IMR-90 (cell line): ENCODE measurements around the gene GRIA3. TPM values are rescaled to one million over a fixed set of nuclear protein-coding genes. Genes with fewer than 3 reads are reported as not detected.
"Not testable (repeated sequence)": the region's sequence is repeated elsewhere in the genome, so short reads cannot be mapped to it uniquely, and the experiment has no call there.

Source experiments
- ATAC-seq: fragments of 200-7000 bp; cut with Tn5 transposase; 2 replicates; pipeline ENCODE4 v1.9.1; 2020; ENCODE audit warnings: low read depth, mild to moderate bottlenecking, moderate library complexity
- BruUV-seq: library from RNA; stranded (reverse); fragments of 400-500 nt; replicated peaks from 2 replicates; lab custom pipeline; 2021; lab: Mats Ljungman, UMichigan
- CTCF ChIA-PET: fragments of 300-600 bp; formaldehyde crosslinking; extraction: SDS; loops from one replicate; lab custom pipeline; 2021; ENCODE audit warnings: antibody characterized with exemption; lab: Yijun Ruan, JAX
- POLR2A ChIA-PET: fragments of 300-600 bp; sonication (Branson Sonifier 250); formaldehyde crosslinking; loops from one replicate; lab custom pipeline; 2022; ENCODE audit warnings: antibody characterized with exemption; ENCODE audit not compliant: unreplicated experiment; lab: Charles Lee
- DNase-seq: peaks from one replicate; pipeline ENCODE4 v3.0.0; 2013
- H2AFZ ChIP-seq: replicated peaks from 2 replicates; pipeline ENCODE3; 2013; ENCODE audit warnings: low read length, mild to moderate bottlenecking; ENCODE audit not compliant: poor library complexity
- H2AK5ac ChIP-seq: 2 replicates; pipeline ENCODE4 v1.6.1; 2013; ENCODE audit warnings: low read depth, low read length, inconsistent platforms
- H2AK9ac ChIP-seq: replicated peaks from 2 replicates; pipeline ENCODE3; 2013; ENCODE audit warnings: mild to moderate bottlenecking, low read depth, low read length, moderate library complexity; ENCODE audit not compliant: poor library complexity
- H2BK120ac ChIP-seq: 2 replicates; pipeline ENCODE4 v1.6.1; 2013; ENCODE audit warnings: low read depth, low read length, inconsistent platforms
- H2BK15ac ChIP-seq: 3 replicates; pipeline ENCODE4 v1.6.1; 2013; ENCODE audit warnings: low read depth, low read length, inconsistent platforms
- H2BK20ac ChIP-seq: 2 replicates; pipeline ENCODE4 v1.6.1; 2013; ENCODE audit warnings: low read depth, mild to moderate bottlenecking, inconsistent platforms, low read length, moderate library complexity
- H2BK5ac ChIP-seq: 2 replicates; pipeline ENCODE4 v1.6.1; 2013; ENCODE audit warnings: mild to moderate bottlenecking, low read depth, low read length, inconsistent platforms; ENCODE audit not compliant: poor library complexity, severe bottlenecking
- H3K14ac ChIP-seq: replicated peaks from 2 replicates; pipeline ENCODE4 v1.6.1; 2013; ENCODE audit warnings: low read depth, low read length, inconsistent platforms
- H3K18ac ChIP-seq: 2 replicates; pipeline ENCODE4 v1.6.1; 2013; ENCODE audit warnings: low read depth, low read length, control low read depth
- H3K23ac ChIP-seq: 2 replicates; pipeline ENCODE4 v1.6.1; 2013; ENCODE audit warnings: low read depth, low read length, inconsistent platforms
- H3K27ac ChIP-seq: 2 replicates; pipeline ENCODE4 v1.5.1; 2013; ENCODE audit warnings: mild to moderate bottlenecking, control low read depth, low read length; ENCODE audit not compliant: insufficient read depth
- H3K27me3 ChIP-seq: 2 replicates; pipeline ENCODE4 v1.6.1; 2013; ENCODE audit warnings: low read length; ENCODE audit not compliant: control insufficient read depth, insufficient read depth
- H3K36me3 ChIP-seq: 2 replicates; pipeline ENCODE4 v1.6.1; 2013; ENCODE audit warnings: low read length, mixed read lengths; ENCODE audit not compliant: control insufficient read depth, insufficient read depth
- H3K4ac ChIP-seq: 2 replicates; pipeline ENCODE4 v1.6.1; 2013; ENCODE audit warnings: low read depth, low read length, inconsistent platforms
- H3K4me1 ChIP-seq: 2 replicates; pipeline ENCODE4 v1.6.1; 2013; ENCODE audit warnings: low read length, mixed read lengths; ENCODE audit not compliant: control insufficient read depth, insufficient read depth
- H3K4me2 ChIP-seq: 2 replicates; pipeline ENCODE4 v1.6.1; 2013; ENCODE audit warnings: low read depth, mild to moderate bottlenecking, control low read depth, low read length, moderate library complexity
- H3K4me3 ChIP-seq: 2 replicates; pipeline ENCODE4 v1.5.1; 2013; ENCODE audit warnings: low read depth, mild to moderate bottlenecking, control low read depth, low read length, moderate library complexity; ENCODE audit not compliant: insufficient read depth
- H3K56ac ChIP-seq: 2 replicates; pipeline ENCODE4 v1.6.1; 2013; ENCODE audit warnings: low read length, inconsistent platforms; ENCODE audit not compliant: insufficient read depth; ENCODE audit errors: extremely low read depth
- H3K79me1 ChIP-seq, 2 experiments: 2 replicates each; pipeline ENCODE4 v1.6.1; 2013; ENCODE audit warnings: low read length in 2 of 2, inconsistent platforms in 1 of 2, low read depth in 1 of 2
- H3K9ac ChIP-seq: 2 replicates; pipeline ENCODE4 v1.6.1; 2013; ENCODE audit warnings: low read depth, low read length, control low read depth
- H3K9me1 ChIP-seq: 2 replicates; pipeline ENCODE4 v1.6.1; 2013; ENCODE audit warnings: low read length, inconsistent platforms; ENCODE audit not compliant: insufficient read depth
- H3K9me3 ChIP-seq: 2 replicates; pipeline ENCODE4 v1.6.1; 2013; ENCODE audit warnings: low read length; ENCODE audit not compliant: control insufficient read depth, insufficient read depth
- H4K20me1 ChIP-seq: 2 replicates; pipeline ENCODE4 v1.6.1; 2013; ENCODE audit warnings: low read length, inconsistent platforms; ENCODE audit not compliant: insufficient read depth
- H4K5ac ChIP-seq: 2 replicates; pipeline ENCODE4 v1.6.1; 2013; ENCODE audit warnings: mild to moderate bottlenecking, low read depth, low read length, control low read depth
- H4K8ac ChIP-seq, 2 experiments: 2 replicates each; pipeline ENCODE4 v1.6.1; 2013; ENCODE audit warnings: low read depth in 2 of 2, low read length in 2 of 2, control low read depth in 1 of 2, inconsistent platforms in 1 of 2
- H4K91ac ChIP-seq: 2 replicates; pipeline ENCODE4 v1.6.1; 2013; ENCODE audit warnings: low read depth, low read length, inconsistent platforms; ENCODE audit not compliant: insufficient read depth
- WGBS, 2 experiments: methylation state at CpG; one replicate each; pipeline versions ENCODE4 v1.1.5 to v1.1.7; 2013; ENCODE audit warnings: missing lambda C conversion rate in 2 of 2; ENCODE audit not compliant: insufficient read length in 1 of 2; ENCODE audit errors: extremely low coverage in 2 of 2; 5-methylcytosine and 5-hydroxymethylcytosine counted together
- dilution Hi-C: fragments of 300-500 bp; cut with HindIII; formaldehyde crosslinking; loops from one replicate; pipeline ENCODE4 v1.14.3; 2018; ENCODE audit warnings: low sequenced_read_pairs; ENCODE audit not compliant: unreplicated experiment
- in situ Hi-C: fragments of 300-500 bp; cut with MboI; formaldehyde crosslinking; loops from 3 replicates; pipeline ENCODE4 v1.14.3; 2019; ENCODE audit warnings: low sequenced_read_pairs, inconsistent platforms, mixed read lengths
- intact Hi-C: fragments of 100-400 bp; cut with micrococcal nuclease; formaldehyde crosslinking; loops from 2 replicates; pipeline ENCODE4 v1.10.0; 2022
- polyA plus RNA-seq, 3 experiments: library from polyadenylated mRNA; depleted of rRNA; stranded (reverse); fragments of >200 nt; gene quantifications; 2 replicates each; pipeline ENCODE4 v1.2.3, GENCODE V29; 2012; ENCODE audit warnings: low replicate concordance in 1 of 3
- total RNA-seq: library from RNA; depleted of rRNA; stranded (reverse); fragments of >200 nt; gene quantifications from 2 replicates; pipeline ENCODE4 v1.2.3, GENCODE V29; 2012

GRIA3 gene
- total and polyA plus RNA-seq, 2 of the 4 experiments (the other 2 are of a cell fraction) = not detected

DNA sequence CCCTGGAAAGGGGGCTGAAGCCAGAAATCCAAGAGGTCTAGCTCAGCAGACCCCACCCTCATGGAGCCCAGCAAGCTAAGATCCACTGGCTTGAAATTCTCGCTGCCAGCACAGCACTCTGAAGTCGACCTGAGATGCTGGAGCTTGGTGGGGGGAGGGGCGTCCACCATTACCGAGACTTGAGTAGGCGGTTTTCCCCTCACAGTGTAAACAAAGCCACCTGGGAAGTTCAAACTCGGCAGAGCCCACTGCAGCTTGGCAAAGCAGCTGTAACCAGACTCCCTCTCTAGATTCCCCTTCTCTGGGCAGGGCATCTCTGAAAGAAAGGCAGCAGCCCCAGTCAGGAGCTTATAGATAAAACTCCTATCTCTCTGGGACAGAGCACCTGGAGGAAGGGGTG is 99.3 kb downstream of the GRIA3 start:
- H3K27ac ChIP-seq, dilution Hi-C loops, H3K14ac ChIP-seq, H4K91ac ChIP-seq, H3K4me1 ChIP-seq, H2BK15ac ChIP-seq, POLR2A ChIA-PET, intact Hi-C loops, H3K9me3 ChIP-seq, H3K56ac ChIP-seq, in situ Hi-C loops, H4K5ac ChIP-seq, CTCF ChIA-PET, H3K9me1 ChIP-seq, H3K4me3 ChIP-seq, H3K4ac ChIP-seq, DNase-seq, H3K36me3 ChIP-seq, ATAC-seq, H2BK5ac ChIP-seq, H3K9ac ChIP-seq, H3K4me2 ChIP-seq, H2BK20ac ChIP-seq, H2AK5ac ChIP-seq, H3K23ac ChIP-seq, H3K79me1 ChIP-seq, BruUV-seq, H2AFZ ChIP-seq, H3K18ac ChIP-seq, H2AK9ac ChIP-seq, H4K20me1 ChIP-seq, H2BK120ac ChIP-seq, H3K27me3 ChIP-seq, H4K8ac ChIP-seq: not testable (repeated sequence)
- no CpG with 5 or more reads among the region's 6 CpGs for WGBS, 2 experiments
